HL-60 (cell line): Measurements from ENCODE around the gene RAB6C.
"Not testable (repeated sequence)": the region's sequence is repeated elsewhere in the genome, so short reads cannot be mapped to it uniquely, and the experiment has no call there.

Source experiments
- GABPA ChIP-seq: IDR thresholded peaks from 2 replicates; pipeline ENCODE4 v1.6.1; 2012; ENCODE audit warnings: low read depth
- POLR2AphosphoS5 ChIP-seq: IDR thresholded peaks from 2 replicates; pipeline ENCODE4 v1.6.1; 2012; ENCODE audit warnings: low read depth
- SPI1 ChIP-seq: IDR thresholded peaks from 2 replicates; pipeline ENCODE4 v1.6.1; 2012; ENCODE audit warnings: low read depth, mild to moderate bottlenecking, borderline replicate concordance
- TF ChIP-seq, protein P1 (sequence below): IDR thresholded peaks from one replicate; pipeline ENCODE4 v1.5.1; 2011; ENCODE audit warnings: low read length, control low read depth, inconsistent platforms; ENCODE audit not compliant: insufficient read depth
- TF ChIP-seq, protein P2 (sequence below): IDR thresholded peaks from 2 replicates; pipeline ENCODE4 v1.6.1; 2012; ENCODE audit warnings: low read depth; ENCODE audit not compliant: insufficient replicate concordance

- TF ChIP-seq, protein P1, sequence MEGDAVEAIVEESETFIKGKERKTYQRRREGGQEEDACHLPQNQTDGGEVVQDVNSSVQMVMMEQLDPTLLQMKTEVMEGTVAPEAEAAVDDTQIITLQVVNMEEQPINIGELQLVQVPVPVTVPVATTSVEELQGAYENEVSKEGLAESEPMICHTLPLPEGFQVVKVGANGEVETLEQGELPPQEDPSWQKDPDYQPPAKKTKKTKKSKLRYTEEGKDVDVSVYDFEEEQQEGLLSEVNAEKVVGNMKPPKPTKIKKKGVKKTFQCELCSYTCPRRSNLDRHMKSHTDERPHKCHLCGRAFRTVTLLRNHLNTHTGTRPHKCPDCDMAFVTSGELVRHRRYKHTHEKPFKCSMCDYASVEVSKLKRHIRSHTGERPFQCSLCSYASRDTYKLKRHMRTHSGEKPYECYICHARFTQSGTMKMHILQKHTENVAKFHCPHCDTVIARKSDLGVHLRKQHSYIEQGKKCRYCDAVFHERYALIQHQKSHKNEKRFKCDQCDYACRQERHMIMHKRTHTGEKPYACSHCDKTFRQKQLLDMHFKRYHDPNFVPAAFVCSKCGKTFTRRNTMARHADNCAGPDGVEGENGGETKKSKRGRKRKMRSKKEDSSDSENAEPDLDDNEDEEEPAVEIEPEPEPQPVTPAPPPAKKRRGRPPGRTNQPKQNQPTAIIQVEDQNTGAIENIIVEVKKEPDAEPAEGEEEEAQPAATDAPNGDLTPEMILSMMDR: not testable (repeated sequence)
- TF ChIP-seq, protein P2, sequence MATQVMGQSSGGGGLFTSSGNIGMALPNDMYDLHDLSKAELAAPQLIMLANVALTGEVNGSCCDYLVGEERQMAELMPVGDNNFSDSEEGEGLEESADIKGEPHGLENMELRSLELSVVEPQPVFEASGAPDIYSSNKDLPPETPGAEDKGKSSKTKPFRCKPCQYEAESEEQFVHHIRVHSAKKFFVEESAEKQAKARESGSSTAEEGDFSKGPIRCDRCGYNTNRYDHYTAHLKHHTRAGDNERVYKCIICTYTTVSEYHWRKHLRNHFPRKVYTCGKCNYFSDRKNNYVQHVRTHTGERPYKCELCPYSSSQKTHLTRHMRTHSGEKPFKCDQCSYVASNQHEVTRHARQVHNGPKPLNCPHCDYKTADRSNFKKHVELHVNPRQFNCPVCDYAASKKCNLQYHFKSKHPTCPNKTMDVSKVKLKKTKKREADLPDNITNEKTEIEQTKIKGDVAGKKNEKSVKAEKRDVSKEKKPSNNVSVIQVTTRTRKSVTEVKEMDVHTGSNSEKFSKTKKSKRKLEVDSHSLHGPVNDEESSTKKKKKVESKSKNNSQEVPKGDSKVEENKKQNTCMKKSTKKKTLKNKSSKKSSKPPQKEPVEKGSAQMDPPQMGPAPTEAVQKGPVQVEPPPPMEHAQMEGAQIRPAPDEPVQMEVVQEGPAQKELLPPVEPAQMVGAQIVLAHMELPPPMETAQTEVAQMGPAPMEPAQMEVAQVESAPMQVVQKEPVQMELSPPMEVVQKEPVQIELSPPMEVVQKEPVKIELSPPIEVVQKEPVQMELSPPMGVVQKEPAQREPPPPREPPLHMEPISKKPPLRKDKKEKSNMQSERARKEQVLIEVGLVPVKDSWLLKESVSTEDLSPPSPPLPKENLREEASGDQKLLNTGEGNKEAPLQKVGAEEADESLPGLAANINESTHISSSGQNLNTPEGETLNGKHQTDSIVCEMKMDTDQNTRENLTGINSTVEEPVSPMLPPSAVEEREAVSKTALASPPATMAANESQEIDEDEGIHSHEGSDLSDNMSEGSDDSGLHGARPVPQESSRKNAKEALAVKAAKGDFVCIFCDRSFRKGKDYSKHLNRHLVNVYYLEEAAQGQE: not testable (repeated sequence)
- not testable (repeated sequence) for TF ChIP-seq POLR2AphosphoS5, GABPA, SPI1
Observed at GRCh38 chr2:129958736-129959135, 20.7 kb upstream of the RAB6C start.
